IPS DF 4.7 (cell line): ENCODE results near the gene PDE6H.

Source experiments
- DNase-seq: peaks from one replicate; pipeline ENCODE4 v3.0.0-alpha.2; 2013; ENCODE audit warnings: low spot score; ENCODE audit errors: extremely low read depth

Gene PDE6H

GRCh38 chr12:14972816-14973215 is at the start of gene PDE6H:
PDE6H (plus strand) TSS chr12:14973042; CDS start chr12:14978013, 4,971 bp downstream.
- no peak for DNase-seq

DNA sequence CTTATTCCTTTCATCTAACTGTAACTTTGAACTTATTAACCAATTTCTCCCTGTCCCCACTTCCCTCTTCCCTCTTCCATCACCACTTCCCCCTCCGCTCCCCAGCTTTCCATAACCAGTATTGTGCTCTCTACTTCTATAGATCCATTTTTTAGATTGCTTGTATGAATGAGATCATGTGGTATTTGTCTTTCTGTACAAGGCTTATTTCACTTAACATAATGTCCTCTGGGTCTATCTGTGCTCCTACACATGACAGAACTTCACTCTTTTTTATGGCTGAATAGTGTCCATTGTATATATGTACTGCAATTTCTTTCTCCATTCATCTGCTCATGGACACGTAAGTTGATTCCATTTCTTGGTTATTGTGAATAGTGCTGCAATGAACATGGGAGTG is 48.9 kb upstream of the PDE6H start:
- no peak for DNase-seq

- DNase-seq, result no peak
Measured at GRCh38 chr12:14924541-14924940, 48.3 kb upstream of the PDE6H start.

DNA sequence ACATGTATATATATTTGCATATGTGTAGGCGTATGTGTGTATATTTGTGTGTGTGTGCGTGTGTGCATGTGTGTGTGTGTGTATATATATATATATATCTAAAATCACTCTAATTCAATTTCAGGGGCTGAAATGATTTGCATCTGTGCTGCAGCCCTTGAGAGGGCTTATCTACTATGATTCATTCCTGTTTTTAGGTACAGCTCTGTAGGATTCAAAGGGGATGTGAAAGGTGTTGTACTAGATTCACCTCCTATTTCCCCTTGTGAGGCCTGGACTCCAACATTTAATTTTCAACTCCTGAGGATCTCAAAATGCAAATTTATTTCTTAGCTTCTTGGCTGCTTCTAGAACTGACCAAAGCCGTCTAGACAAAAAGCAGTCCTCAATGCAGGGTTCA is 45.6 kb upstream of the PDE6H start:
- DNase-seq, result no peak

GRCh38 chr12:14928931-14929330 is 43.9 kb upstream of the PDE6H start:
- DNase-seq, result no peak

GRCh38 chr12:14930299-14930698 is 42.5 kb upstream of the PDE6H start:
- no peak for DNase-seq

DNA sequence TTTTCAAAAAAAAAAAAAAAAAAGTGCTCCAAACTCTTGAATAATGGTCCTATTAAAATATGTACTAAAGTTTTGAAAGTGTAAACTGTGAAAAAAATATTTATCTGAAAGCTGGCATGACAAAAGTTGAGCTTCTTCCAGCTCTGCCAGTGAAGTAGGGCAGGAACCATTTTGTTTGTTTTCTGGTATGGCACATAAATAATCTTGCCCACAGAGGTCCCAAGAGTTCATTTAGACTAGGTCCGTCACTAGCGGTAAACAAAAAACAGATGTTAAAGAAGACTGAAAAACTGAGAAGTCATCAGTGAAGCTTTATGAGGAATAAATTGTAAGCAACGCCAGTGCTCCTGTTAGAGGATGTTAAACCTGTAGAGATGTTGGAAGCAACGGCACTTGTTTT is 41.5 kb upstream of the PDE6H start:
- no peak for DNase-seq

GRCh38 chr12:14931791-14932560 is 40.9 kb upstream of the PDE6H start:
- no peak for DNase-seq

DNA sequence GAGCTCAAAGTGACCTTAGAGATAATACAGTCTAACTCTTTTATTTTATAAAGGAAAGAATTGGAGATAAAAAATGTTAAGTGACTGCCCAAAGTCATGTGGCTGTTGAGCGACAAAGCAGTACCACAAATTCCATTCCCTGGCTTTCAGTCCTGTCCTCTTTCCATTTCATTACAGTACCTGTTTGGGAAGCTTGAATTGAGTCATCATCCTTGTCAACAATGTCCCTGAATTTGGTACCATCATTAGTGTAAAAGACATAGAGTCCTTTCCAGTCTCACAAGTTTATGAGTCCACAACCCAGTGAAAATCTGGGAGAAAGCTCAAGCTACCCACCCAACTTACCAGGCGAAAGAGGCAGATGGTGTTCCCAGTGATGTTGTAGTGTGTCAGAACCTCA is 38.3 kb upstream of the PDE6H start:
- DNase-seq, result no peak

DNA sequence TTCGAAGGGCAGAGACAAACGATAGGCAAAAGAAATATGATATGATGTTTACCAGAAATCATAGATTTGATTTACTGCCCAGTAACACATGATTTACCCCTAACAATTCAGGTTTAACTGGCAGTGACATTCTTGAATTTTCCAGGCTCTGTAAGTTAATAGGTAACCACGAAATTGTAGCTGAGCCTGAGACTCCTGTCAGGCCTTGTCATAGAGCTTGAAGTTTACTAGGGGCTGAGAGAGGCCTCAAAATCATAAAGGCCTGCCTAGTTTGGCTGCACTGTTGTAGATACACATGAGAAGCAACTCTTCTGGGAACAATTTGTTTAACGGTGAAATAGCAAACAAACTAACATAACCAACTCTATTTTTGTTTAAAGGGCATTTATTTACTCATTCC is 37.8 kb upstream of the PDE6H start:
- no peak for DNase-seq

- no peak for DNase-seq
Measured at GRCh38 chr12:14936224-14936861, 36.5 kb upstream of the PDE6H start.

- DNase-seq, result no peak
Measured at GRCh38 chr12:14937014-14937413, 35.8 kb upstream of the PDE6H start.

DNA sequence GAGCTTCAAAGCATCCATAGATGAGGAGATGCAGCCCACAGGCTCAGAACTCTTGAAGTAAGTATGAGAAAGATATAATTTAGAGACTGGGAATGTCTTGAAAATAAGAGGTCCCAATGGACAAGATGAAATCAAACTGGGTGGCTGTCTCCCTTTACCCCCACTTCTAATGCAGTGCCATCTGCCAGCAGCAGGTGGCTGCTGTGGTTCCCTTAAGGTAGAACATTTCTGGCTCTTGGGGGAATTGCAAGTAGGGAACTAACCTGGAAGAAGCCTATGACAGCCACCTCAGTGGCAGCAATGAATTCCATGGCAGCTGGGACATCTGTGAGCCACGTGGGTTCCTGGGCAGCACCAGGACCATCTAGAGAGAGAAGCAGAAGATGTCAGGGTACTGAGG is 35.2 kb upstream of the PDE6H start:
- DNase-seq, result no peak

- no peak for DNase-seq
Measured at GRCh38 chr12:14938301-14938700, 34.5 kb upstream of the PDE6H start, which contains the start of gene ERP27. ERP27 (minus strand) TSS chr12:14938537; CDS start chr12:14938508, 29 bp downstream.

DNA sequence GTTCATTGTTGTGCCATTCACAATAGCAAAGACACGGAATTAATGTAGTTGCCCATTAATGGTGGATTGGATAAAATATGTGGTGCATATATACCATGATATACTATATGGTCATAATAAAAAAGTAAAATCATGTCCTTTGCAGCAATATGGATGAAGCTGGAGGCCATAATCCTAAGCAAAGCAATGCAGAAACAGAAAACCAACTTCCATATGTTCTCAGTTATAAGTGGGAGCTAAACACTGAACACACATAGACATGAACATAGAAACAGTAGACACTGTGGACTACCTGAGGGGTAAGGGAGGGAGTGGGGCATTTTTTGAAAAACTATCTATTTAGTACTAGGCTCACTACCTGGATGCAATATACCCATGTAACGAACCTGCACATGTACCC is 31.5 kb upstream of the PDE6H start:
- no peak for DNase-seq

- no peak for DNase-seq
Measured at GRCh38 chr12:14942196-14942931, 30.5 kb upstream of the PDE6H start.

DNA sequence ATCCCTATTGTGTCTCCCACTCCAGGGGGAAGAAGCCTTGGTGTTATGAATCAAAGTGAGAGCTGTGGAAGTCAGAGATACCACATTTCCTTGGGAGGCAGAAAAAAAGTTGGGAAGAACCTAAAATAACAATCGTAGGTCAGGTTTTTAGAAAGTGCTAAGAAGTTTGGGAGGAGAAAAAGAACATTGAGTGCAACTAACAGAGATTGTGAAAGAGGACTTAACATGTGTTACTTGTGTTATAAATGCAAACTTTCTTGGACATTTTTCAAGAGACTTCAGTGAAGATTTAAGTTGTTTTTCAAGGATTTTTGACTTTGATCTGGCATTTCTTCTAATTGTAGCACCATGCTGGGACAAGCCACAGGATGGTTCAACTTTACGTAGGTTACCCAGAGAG is 26.7 kb upstream of the PDE6H start:
- DNase-seq, result no peak

- no peak for DNase-seq
Measured at GRCh38 chr12:14946861-14947260, 26.0 kb upstream of the PDE6H start.

GRCh38 chr12:14948672-14949071 is 24.2 kb upstream of the PDE6H start:
- DNase-seq, result no peak

DNA sequence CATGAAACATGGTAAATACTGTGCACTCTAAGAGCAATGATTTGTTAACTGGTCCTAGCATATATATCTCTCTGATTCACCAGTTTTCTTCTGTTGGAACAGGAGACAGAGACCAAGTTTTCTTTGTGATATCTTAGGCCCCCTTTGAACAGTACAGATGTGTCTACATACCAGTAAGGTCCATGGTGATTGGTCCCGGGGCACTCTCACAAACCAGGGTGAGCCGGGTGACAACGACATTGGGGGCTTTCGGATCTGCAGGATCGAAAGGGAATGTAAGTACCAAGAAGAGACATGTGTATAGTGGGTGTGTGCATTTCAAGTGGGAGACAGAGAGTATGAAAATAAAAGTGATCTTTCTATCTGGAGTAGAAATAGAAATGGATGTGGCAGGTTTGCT is 23.2 kb upstream of the PDE6H start:
- DNase-seq, result no peak

DNA sequence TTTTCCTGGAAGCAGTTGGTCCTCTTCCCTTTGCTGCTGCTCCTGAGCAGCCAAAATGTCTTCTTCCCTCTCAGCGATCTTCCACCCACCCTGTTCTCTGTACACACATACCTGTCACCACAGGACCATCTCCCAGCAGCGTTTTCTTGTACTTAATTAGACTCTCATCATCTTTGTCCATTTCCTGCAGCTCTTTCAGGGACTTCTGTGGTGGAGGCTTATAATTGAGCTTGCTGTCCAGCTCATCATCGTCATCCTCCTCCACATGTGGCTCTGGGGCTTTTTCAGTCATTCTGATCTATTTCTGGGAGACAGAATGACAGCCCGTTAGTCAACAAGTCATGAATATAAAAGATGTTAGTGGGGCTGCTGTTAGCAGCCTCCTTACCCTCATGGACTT is 22.4 kb upstream of the PDE6H start:
- DNase-seq, result no peak

GRCh38 chr12:14950982-14951746 is 21.7 kb upstream of the PDE6H start:
- DNase-seq, result no peak
